Measurements from ENCODE around the gene RBM15.

RBM15 gene

DNA sequence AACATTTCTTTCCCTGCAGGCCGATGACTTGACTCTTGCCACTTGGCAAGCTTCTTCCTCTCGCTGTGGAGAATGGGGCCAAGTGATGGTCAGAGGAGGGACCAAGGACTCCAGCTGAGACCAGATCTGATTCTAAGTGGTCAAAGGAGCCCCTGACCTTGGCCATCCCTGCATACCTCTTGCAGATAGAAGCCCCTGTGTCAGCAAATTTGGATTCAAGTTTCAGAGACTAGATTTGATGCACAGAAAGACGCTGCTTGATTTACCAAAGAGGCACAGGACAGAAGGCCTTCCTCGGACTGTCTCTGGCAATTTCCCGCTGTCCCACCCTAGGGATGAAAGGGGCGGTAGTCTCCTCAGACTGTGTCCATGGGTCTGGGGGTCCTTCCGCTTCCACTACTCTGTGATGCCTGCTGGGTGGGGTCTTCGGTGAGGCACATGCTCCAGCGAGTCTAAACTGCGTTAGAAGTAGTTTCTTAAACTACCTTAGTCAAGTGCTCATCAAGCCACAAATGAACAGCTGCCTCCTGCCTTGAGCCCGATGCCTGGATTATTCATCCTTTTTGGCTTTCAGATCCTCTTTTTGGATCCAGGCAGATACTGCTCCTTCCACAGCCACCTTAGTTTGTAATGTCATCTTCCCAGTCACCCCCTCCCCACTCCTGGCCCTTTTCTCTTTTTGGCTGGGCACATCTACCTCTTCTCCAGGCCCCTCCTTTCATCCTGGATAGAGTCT is 31.8 kb upstream of the RBM15 start:
- Histone ChIP-seq H3K4me1 (ENCODE audit: control insufficient read depth, insufficient read depth, low read length) (peaks cover 46% of the 10 kb centered on the region), H3K9me3 (ENCODE audit: control insufficient read depth, low read length) (no peaks in the 10 kb centered on the region), H3K9ac (ENCODE audit: low read length) (no peak overlapping the region), H3K27me3 (replicated peaks; ENCODE audit: control insufficient read depth, insufficient read depth, low read length) (no peaks in the 10 kb centered on the region), H3K4me3 (ENCODE audit: low read length) (no peak overlapping the region), H3K36me3 (ENCODE audit: control insufficient read depth, insufficient read depth, low read length, severe bottlenecking) (no peaks in the 10 kb centered on the region)
- no peak for DNase-seq (ENCODE audit: low read depth)

DNA sequence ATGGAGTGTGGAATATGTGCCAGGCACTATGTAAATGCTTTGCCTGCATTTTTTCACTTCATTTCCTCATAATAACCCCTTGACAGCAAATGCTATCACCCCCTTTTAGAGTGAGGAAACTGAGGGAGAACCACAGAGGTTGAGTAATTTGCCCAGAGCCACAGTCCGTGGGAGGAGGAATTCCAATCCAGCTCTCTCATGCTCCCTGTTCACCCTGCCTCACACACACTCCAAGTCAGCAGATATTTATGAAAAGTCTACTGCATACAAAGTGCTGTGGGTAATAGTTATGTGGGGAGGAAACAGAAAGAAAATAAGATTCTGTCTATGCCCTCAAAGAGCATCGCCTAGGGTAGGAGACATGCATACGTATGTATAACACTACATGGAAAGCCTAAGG is 30.9 kb upstream of the RBM15 start:
- H3K4me3 ChIP-seq (ENCODE audit: low read length): peak overlapping the region; percentile 32
- DNase-seq (ENCODE audit: low read depth): peak; percentile 80
- H3K9ac ChIP-seq (ENCODE audit: low read length): peak overlapping the region; percentile 44
- no peaks in the 10 kb centered on the region for H3K9me3 ChIP-seq (ENCODE audit: control insufficient read depth, low read length)
- H3K27me3 ChIP-seq (replicated peaks; ENCODE audit: control insufficient read depth, insufficient read depth, low read length): no peaks in the 10 kb centered on the region
- peaks cover 49% of the 10 kb centered on the region for H3K4me1 ChIP-seq (ENCODE audit: control insufficient read depth, insufficient read depth, low read length)
- H3K36me3 ChIP-seq (ENCODE audit: control insufficient read depth, insufficient read depth, low read length, severe bottlenecking): no peaks in the 10 kb centered on the region

DNA sequence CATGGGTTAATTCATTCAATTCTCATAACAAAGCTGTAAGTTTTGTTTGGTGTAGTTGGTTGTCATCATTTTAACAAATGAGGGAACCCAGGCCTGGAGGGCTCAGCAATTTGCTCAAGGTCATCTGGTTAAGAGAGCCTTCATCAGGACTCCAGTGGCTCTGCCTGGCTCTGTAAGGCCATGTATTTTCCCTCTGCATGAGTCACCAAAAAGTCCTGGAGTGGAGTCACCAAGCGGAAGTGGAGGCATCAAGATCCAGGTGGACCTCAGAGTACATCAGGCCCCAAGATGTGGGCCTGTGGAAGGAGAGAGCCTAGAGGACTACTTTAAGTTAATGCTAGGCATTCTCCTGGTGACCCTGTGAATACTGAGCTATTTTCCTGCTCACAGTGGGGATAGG is 30.0 kb upstream of the RBM15 start:
- peak overlapping the region; percentile 44 for H3K9ac ChIP-seq (ENCODE audit: low read length)
- no peaks in the 10 kb centered on the region for H3K9me3 ChIP-seq (ENCODE audit: control insufficient read depth, low read length)
- H3K4me1 ChIP-seq (ENCODE audit: control insufficient read depth, insufficient read depth, low read length): peaks cover 49% of the 10 kb centered on the region
- H3K27me3 ChIP-seq (replicated peaks; ENCODE audit: control insufficient read depth, insufficient read depth, low read length): no peaks in the 10 kb centered on the region
- H3K4me3 ChIP-seq (ENCODE audit: low read length): no peak overlapping the region
- peak; percentile 31 for DNase-seq (ENCODE audit: low read depth)
- H3K36me3 ChIP-seq (ENCODE audit: control insufficient read depth, insufficient read depth, low read length, severe bottlenecking): no peaks in the 10 kb centered on the region

DNA sequence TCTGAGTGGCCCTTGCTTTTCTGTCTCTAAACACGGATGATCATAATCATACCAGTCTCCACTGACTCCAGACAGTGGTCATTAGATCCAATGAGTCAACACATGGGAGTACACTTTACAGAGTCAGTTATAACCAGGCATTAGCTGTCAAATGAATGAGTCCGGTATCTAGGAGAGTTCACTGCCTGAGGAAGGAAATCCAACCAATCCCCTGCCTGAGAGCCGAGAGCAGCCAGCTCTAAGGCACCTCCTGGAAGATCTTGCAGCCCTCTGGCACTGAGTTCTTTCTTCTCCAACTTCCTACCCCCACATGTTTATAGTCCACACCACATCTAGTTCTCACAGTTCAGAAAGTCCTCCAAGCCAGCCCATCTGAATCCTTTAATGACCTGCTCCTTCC is 29.4 kb upstream of the RBM15 start:
- H3K9me3 ChIP-seq (ENCODE audit: control insufficient read depth, low read length): no peaks in the 10 kb centered on the region
- peak; percentile 59 for DNase-seq (ENCODE audit: low read depth)

DNA sequence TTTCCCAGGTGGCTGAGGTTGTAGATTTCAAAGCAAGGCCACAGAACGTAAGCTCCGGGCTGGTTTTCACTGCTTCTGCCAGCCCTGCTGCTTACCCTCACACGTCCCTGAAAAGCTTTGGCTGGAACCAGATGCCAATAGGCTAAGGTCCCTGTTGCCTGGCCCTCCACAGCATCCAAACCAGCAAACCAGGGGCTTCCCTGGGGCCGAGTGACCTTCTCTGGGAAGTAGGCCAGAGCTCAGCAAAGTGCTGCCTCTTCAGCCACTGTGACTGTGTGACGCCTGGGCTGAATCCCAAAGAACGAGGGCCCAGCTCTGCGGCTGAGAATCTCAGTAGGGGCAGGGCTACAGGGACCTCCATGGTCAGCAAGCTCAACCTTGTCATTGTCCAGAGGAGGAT is 28.9 kb upstream of the RBM15 start:
- H3K9me3 ChIP-seq (ENCODE audit: control insufficient read depth, low read length): no peaks in the 10 kb centered on the region
- no peaks in the 10 kb centered on the region for H3K36me3 ChIP-seq (ENCODE audit: control insufficient read depth, insufficient read depth, low read length, severe bottlenecking)
- no peak for DNase-seq (ENCODE audit: low read depth)
- H3K27me3 ChIP-seq (replicated peaks; ENCODE audit: control insufficient read depth, insufficient read depth, low read length): no peaks in the 10 kb centered on the region
- no peak overlapping the region for H3K4me3 ChIP-seq (ENCODE audit: low read length)
- H3K9ac ChIP-seq (ENCODE audit: low read length): no peak overlapping the region
- peaks cover 49% of the 10 kb centered on the region for H3K4me1 ChIP-seq (ENCODE audit: control insufficient read depth, insufficient read depth, low read length)

More for the DNA sequence above, 29.4 kb upstream of the RBM15 start:
- H3K9ac ChIP-seq (ENCODE audit: low read length): no peak overlapping the region
- H3K4me1 ChIP-seq (ENCODE audit: control insufficient read depth, insufficient read depth, low read length): peaks cover 49% of the 10 kb centered on the region
- H3K4me3 ChIP-seq (ENCODE audit: low read length): no peak overlapping the region
- no peaks in the 10 kb centered on the region for H3K36me3 ChIP-seq (ENCODE audit: control insufficient read depth, insufficient read depth, low read length, severe bottlenecking)
- H3K27me3 ChIP-seq (replicated peaks; ENCODE audit: control insufficient read depth, insufficient read depth, low read length): no peaks in the 10 kb centered on the region

DNA sequence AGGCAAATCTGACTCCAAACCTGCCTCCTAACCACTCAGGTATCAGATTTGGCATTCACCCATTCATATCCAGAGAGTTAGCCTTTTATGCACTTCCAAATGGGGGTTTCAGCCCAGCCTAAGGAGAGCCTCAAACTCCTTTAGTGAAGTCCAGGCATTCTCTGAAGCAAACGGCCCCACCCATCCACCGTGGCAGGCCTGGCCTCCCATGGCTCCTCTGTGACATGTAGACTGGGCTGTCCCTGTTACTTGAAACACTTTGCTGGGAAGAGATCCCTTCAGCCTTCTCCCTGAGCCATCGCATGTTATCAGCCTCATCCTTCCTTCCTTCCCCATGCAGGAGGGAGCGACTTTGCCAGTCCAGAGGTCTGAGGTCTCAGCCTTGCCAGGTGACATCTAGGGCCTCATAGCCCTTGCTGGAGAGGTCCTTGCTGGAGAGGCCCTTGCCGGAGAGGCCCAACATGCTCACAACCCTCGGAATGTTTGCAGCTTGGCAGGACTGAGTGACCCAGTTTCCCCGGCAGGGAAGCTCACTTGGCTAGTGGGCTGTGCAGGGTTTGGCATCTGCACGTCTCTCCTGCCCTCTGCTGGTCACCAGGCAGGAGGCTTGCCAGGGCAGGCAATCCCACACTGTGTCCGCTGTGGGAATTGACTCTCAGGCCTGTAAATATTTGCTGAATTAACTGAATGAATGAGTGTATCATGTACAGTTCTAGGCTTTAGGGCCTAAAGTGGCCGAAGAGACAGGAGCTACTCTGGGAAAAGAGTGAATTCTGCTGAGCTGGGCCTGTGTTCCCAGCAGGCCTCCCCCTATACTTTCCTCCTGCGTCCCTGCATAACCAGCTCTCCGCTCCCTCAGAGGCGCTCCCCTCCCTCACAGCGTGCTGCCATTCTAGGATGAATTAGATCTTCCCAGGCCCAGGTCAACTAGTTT is 26.7 kb upstream of the RBM15 start:
- Histone ChIP-seq H3K4me3 (ENCODE audit: low read length) (no peak overlapping the region), H3K36me3 (ENCODE audit: control insufficient read depth, insufficient read depth, low read length, severe bottlenecking) (no peaks in the 10 kb centered on the region), H3K9me3 (ENCODE audit: control insufficient read depth, low read length) (no peaks in the 10 kb centered on the region), H3K4me1 (ENCODE audit: control insufficient read depth, insufficient read depth, low read length) (peaks cover 43% of the 10 kb centered on the region), H3K9ac (ENCODE audit: low read length) (peak overlapping the region; percentile 35), H3K27me3 (replicated peaks; ENCODE audit: control insufficient read depth, insufficient read depth, low read length) (no peaks in the 10 kb centered on the region)
- DNase-seq (ENCODE audit: low read depth): peak; percentile 92

DNA sequence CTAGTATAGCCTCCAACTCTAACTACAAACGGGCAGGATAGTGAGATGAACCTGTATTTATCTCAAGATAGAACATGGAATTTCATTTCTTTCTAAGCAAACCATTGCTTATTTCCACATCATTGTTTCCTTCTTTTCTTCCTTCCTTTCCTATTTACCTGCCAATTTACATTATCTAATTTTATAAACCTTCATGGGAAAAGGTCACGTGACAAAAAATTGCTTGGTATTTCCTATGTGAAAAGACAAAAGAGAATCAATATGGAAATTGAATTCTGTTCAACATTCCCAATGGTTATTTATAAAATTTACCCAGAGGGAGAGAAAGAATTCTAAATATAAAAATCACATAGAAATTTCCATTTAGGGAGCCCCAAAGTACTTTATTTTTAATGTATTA is 22.4 kb upstream of the RBM15 start:
- Histone ChIP-seq H3K4me3 (ENCODE audit: low read length) (no peak overlapping the region), H3K27me3 (replicated peaks; ENCODE audit: control insufficient read depth, insufficient read depth, low read length) (no peaks in the 10 kb centered on the region), H3K9me3 (ENCODE audit: control insufficient read depth, low read length) (peaks cover 8% of the 10 kb centered on the region), H3K9ac (ENCODE audit: low read length) (no peak overlapping the region), H3K4me1 (ENCODE audit: control insufficient read depth, insufficient read depth, low read length) (peaks cover 9% of the 10 kb centered on the region), H3K36me3 (ENCODE audit: control insufficient read depth, insufficient read depth, low read length, severe bottlenecking) (no peaks in the 10 kb centered on the region)
- DNase-seq (ENCODE audit: low read depth): no peak

DNA sequence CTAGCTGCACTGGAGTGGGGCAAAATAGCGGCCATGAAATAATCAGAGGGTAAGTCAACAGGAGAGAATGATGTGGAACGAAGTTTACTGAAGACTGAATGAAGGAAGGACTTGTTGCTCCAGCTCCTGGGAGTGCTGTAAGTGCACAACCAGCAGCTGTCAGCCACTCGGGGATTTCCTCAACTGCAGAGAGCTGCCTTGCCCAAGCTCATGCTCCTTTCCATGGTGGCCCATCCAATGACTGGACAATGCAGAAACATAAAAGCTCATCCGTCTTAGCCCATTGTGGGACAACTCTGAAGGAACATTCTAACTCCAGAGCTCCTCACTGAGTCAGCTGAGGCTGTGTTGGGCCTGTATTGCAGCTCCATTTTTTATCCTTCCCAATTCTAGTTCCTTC is 21.1 kb upstream of the RBM15 start:
- no peak for DNase-seq (ENCODE audit: low read depth)
- Histone ChIP-seq H3K36me3 (ENCODE audit: control insufficient read depth, insufficient read depth, low read length, severe bottlenecking) (no peaks in the 10 kb centered on the region), H3K4me3 (ENCODE audit: low read length) (no peak overlapping the region), H3K9ac (ENCODE audit: low read length) (no peak overlapping the region), H3K9me3 (ENCODE audit: control insufficient read depth, low read length) (peaks cover 8% of the 10 kb centered on the region), H3K4me1 (ENCODE audit: control insufficient read depth, insufficient read depth, low read length) (no peaks in the 10 kb centered on the region), H3K27me3 (replicated peaks; ENCODE audit: control insufficient read depth, insufficient read depth, low read length) (no peaks in the 10 kb centered on the region)

DNA sequence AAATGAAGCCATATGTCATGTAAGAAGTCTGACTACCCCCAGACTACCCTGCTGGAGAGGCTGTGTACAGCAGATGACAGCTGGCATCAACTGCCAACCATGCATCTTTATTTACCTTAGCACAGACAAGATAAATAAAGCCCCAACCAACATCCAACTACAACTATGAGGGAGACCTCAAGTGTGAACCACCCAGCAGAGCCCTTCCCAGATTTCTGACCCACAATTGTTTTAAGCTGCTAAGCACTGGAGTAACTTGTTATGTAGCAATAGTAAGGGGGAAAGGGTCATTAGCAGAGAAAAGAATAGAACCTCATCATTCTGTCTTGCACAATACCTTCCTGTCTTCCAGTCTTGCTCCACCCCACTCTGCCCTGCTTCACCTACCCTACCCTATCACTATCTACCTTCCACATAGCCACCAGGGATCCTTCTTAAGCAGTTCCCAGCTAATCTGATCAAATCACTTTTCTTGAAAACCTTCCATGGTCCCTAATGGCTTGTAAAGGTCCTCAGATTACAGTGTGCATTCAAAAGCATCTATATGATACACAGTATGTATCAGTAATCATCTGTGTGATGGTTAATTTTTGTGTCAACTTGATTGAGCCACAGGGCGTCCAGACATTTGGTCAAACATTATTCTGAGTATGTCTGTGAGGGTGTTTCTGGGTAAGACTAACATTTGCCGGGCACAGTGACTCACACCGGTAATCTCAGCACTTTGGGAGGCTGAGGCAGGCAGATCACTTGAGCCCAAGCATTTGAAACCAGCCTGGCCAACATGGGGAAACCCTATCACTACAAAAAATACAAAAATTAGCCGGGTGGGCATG is 19.6 kb upstream of the RBM15 start:
- no peaks in the 10 kb centered on the region for H3K36me3 ChIP-seq (ENCODE audit: control insufficient read depth, insufficient read depth, low read length, severe bottlenecking)
- H3K27me3 ChIP-seq (replicated peaks; ENCODE audit: control insufficient read depth, insufficient read depth, low read length): no peaks in the 10 kb centered on the region
- no peak overlapping the region for H3K9ac ChIP-seq (ENCODE audit: low read length)
- H3K4me3 ChIP-seq (ENCODE audit: low read length): no peak overlapping the region
- peaks cover 8% of the 10 kb centered on the region for H3K9me3 ChIP-seq (ENCODE audit: control insufficient read depth, low read length)
- no peak for DNase-seq (ENCODE audit: low read depth)
- H3K4me1 ChIP-seq (ENCODE audit: control insufficient read depth, insufficient read depth, low read length): no peaks in the 10 kb centered on the region

DNA sequence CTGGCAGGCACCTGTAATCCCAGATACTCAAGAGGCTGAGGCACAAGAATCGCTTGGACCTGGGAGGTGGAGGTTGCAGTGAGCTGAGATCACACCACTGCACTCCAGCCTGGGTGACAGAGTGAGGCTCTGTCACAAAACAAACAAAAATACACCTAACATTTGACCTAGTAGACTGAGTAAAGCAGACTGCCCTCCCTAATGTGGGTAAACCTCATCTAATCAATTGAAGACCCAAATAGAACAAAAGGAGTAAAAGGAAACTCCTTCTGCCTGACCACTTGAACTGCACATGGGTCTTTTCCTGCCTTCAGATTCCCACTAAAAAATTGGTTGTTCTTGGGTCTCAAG is 19.0 kb upstream of the RBM15 start:
- Histone ChIP-seq H3K4me3 (ENCODE audit: low read length) (no peak overlapping the region), H3K9ac (ENCODE audit: low read length) (no peak overlapping the region), H3K36me3 (ENCODE audit: control insufficient read depth, insufficient read depth, low read length, severe bottlenecking) (no peaks in the 10 kb centered on the region), H3K4me1 (ENCODE audit: control insufficient read depth, insufficient read depth, low read length) (no peaks in the 10 kb centered on the region), H3K27me3 (replicated peaks; ENCODE audit: control insufficient read depth, insufficient read depth, low read length) (no peaks in the 10 kb centered on the region), H3K9me3 (ENCODE audit: control insufficient read depth, low read length) (peaks cover 8% of the 10 kb centered on the region)
- no peak for DNase-seq (ENCODE audit: low read depth)

DNA sequence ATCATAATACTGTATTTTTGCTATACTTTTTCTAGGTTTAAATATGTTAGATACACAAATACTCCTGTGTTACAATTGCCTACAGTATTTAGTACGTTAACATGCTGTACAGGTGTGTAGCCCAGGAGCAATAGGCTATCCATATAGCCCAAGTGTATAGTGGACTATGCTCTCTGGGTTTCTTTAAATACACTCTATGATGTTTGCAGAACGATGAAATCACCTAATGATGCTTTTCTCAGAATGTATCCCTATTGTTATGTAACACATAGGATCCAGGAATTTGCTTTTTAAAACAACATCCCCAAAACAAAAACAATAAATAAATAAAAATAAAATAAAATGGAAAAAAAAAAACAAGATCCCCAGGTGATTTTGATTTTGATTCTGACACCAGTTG is 18.1 kb upstream of the RBM15 start:
- H3K9me3 ChIP-seq (ENCODE audit: control insufficient read depth, low read length): peaks cover 8% of the 10 kb centered on the region

More for the DNA sequence above, 18.1 kb upstream of the RBM15 start:
- DNase-seq (ENCODE audit: low read depth): no peak
- Histone ChIP-seq H3K4me3 (ENCODE audit: low read length) (no peak overlapping the region), H3K36me3 (ENCODE audit: control insufficient read depth, insufficient read depth, low read length, severe bottlenecking) (no peaks in the 10 kb centered on the region), H3K9ac (ENCODE audit: low read length) (no peak overlapping the region), H3K4me1 (ENCODE audit: control insufficient read depth, insufficient read depth, low read length) (no peaks in the 10 kb centered on the region), H3K27me3 (replicated peaks; ENCODE audit: control insufficient read depth, insufficient read depth, low read length) (no peaks in the 10 kb centered on the region)

Measured in adipocyte (in vitro differentiated cells).